Keratinocyte (primary cell): ENCODE measurements around the gene KIFC3.

Source experiments
- CTCF ChIP-seq, 3 experiments: IDR thresholded peaks in 1 of 3; conservative IDR thresholded peaks in 1 of 3; optimal IDR thresholded peaks in 1 of 3; 2 replicates in 2 of 3; 3 replicates in 1 of 3; pipeline versions ENCODE3 to v1.5.1; 2011; ENCODE audit warnings: low read length in 3 of 3, mild to moderate bottlenecking in 3 of 3, moderate library complexity in 2 of 3, control low read depth in 1 of 3, inconsistent platforms in 1 of 3; ENCODE audit not compliant: insufficient read depth in 2 of 3; ENCODE audit errors: extremely low read depth in 1 of 3
- EZH2 ChIP-seq: IDR thresholded peaks from one replicate; pipeline ENCODE4 v1.6.1; 2012; ENCODE audit warnings: inconsistent platforms, mild to moderate bottlenecking, low read length, moderate library complexity

DNA sequence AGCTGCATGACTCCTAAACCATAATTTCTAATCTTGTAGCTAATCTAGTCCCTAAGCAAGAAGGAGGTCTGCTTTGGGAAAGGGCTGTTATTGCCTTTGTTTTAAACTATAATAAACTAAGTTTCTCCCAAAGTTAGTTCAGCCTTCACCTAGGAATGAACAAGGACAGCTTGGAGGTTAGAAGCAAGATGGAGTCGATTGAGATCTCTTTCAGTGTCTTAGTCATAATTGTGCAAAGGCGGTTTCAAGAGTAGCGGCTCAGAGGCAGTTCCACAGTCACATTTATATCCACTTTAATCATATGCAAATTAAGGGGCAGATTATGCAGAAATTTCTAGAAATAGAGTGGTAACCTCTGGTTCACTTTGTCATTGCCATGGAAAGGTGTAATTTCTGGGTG is 90.3 kb downstream of the KIFC3 start:
- TF ChIP-seq EZH2 (no peak), CTCF (optimal IDR thresholded peaks at IDR 0.05 in 1 of 3, IDR thresholded peaks at IDR 0.05 in 1 of 3, conservative IDR thresholded peaks at IDR 0.05 in 1 of 3; ENCODE audit: extremely low read depth in 1 of 3, insufficient read depth in 2 of 3, low read length in 3 of 3) (no peak)
